HepG2 (cell line): ENCODE data around the gene ARHGAP30. TPM values are rescaled to one million over a fixed set of nuclear protein-coding genes. Genes with fewer than 3 reads are reported as not detected.
A peak's percentile ranks its signal among the peaks of the same experiment; 100 is the strongest.

ENCODE experiments used
- CEBPG ChIP-seq: IDR thresholded peaks from 2 replicates; pipeline ENCODE4 v1.6.1; 2016
- E2F5 ChIP-seq: sonication (generic); formaldehyde crosslinking; conservative IDR thresholded peaks from 2 replicates; pipeline ENCODE4 v1.4.0; 2020; ENCODE audit warnings: missing genetic modification reagents
- EHMT2 ChIP-seq: fragments of 200-600 bp; sonication (generic); IDR thresholded peaks from 2 replicates; pipeline ENCODE4 v1.7.0; 2017; ENCODE audit warnings: antibody characterized with exemption, low read depth, low read length, borderline replicate concordance
- GMEB1 ChIP-seq: sonication (generic); formaldehyde crosslinking; IDR thresholded peaks from 2 replicates; pipeline ENCODE4 v1.5.1; 2020; ENCODE audit warnings: missing genetic modification reagents, mild to moderate bottlenecking, borderline replicate concordance
- MEIS1 ChIP-seq: sonication (generic); formaldehyde crosslinking; IDR thresholded peaks from 2 replicates; pipeline ENCODE4 v1.9.0; 2021; ENCODE audit warnings: mild to moderate bottlenecking, missing genetic modification reagents, moderate library complexity, borderline replicate concordance
- MIER2 ChIP-seq: IDR thresholded peaks from 2 replicates; pipeline ENCODE4 v1.6.1; 2016; ENCODE audit warnings: missing biosample characterization, missing genetic modification reagents
- NR2F6 ChIP-seq, 2 experiments: IDR thresholded peaks; 2 replicates each; pipeline ENCODE4 v1.6.1; 2016; ENCODE audit warnings: antibody characterized with exemption in 1 of 2, mild to moderate bottlenecking in 1 of 2
- ZNF121 ChIP-seq: sonication (generic); formaldehyde crosslinking; IDR thresholded peaks from 2 replicates; pipeline ENCODE4 v1.5.0; 2020; ENCODE audit warnings: mild to moderate bottlenecking, missing genetic modification reagents
- ZNF142 ChIP-seq: sonication (generic); formaldehyde crosslinking; IDR thresholded peaks from 2 replicates; pipeline ENCODE4 v1.4.0; 2020; ENCODE audit warnings: missing genetic modification reagents
- ZNF326 ChIP-seq: sonication (generic); formaldehyde crosslinking; IDR thresholded peaks from 2 replicates; pipeline ENCODE4 v1.4.0; 2020; ENCODE audit warnings: missing genetic modification reagents, borderline replicate concordance
- ZNF335 ChIP-seq: sonication (generic); formaldehyde crosslinking; IDR thresholded peaks from 2 replicates; pipeline ENCODE4 v1.4.0; 2020; ENCODE audit warnings: missing genetic modification reagents
- ZNF556 ChIP-seq: sonication (generic); formaldehyde crosslinking; IDR thresholded peaks from 2 replicates; pipeline ENCODE4 v1.4.0; 2020; ENCODE audit warnings: mild to moderate bottlenecking, missing genetic modification reagents, borderline replicate concordance
- ZNF678 ChIP-seq: sonication (generic); formaldehyde crosslinking; IDR thresholded peaks from 2 replicates; pipeline ENCODE4 v1.4.0; 2020; ENCODE audit warnings: mild to moderate bottlenecking, missing genetic modification reagents
- ZNF687 ChIP-seq: sonication (generic); formaldehyde crosslinking; IDR thresholded peaks from 2 replicates; pipeline ENCODE4 v1.5.1; 2020; ENCODE audit warnings: mild to moderate bottlenecking, missing genetic modification reagents, moderate library complexity
- ZNF746 ChIP-seq: sonication (generic); formaldehyde crosslinking; IDR thresholded peaks from 2 replicates; pipeline ENCODE4 v1.8.0; 2022; ENCODE audit warnings: mild to moderate bottlenecking, missing genetic modification reagents
- polyA plus RNA-seq, 8 experiments: library from polyadenylated mRNA; depleted of rRNA in 3 of 8; stranded (reverse) in 7 of 8; unstranded in 1 of 8; fragments of >200 nt; fragmentation: Illumina TruSeq in 4 of 8; extraction: Trizol in 4 of 8; gene quantifications; 2 replicates each; pipeline versions ENCODE4 v1.2.1 to v1.2.3, GENCODE V29; 2011 to 2016; ENCODE audit warnings: low read depth in 4 of 8, missing spikeins in 1 of 8, mixed read lengths in 1 of 8; ENCODE audit not compliant: insufficient read depth in 1 of 8
- total RNA-seq, 5 experiments: library from RNA; depleted of rRNA; stranded (reverse); fragments of >200 nt; fragmentation: Illumina TruSeq; extraction: Trizol; gene quantifications; 2 replicates each; pipeline ENCODE4 v1.2.3, GENCODE V29; 2016; ENCODE audit warnings: low read depth in 1 of 5

The ARHGAP30 gene
- total and polyA plus RNA-seq, 2 of the 13 experiments (the other 11 are each of a cell fraction or from before 2014, with no cell fraction given), result 0.13 to 0.20 TPM

GRCh38 chr1:161045736-161046604 lies 23.7 kb downstream of the ARHGAP30 start, which contains the start of gene USF1 (continued):
- TF ChIP-seq GMEB1 (CRISPR knock-in tag) (peak; percentile 61; the same call in 1 of the 2 replicates), ZNF678 (CRISPR knock-in tag) (no peak), MIER2 (CRISPR knock-in tag) (no peak), EHMT2 (peak; percentile 99), E2F5 (CRISPR knock-in tag) (no peak), ZNF142 (CRISPR knock-in tag) (peak; percentile 40; the same call in 1 of the 2 replicates), ZNF326 (CRISPR knock-in tag) (no peak), ZNF746 (peak; percentile 68; the same call in 1 of the 2 replicates), ZNF556 (peak; percentile 19; the same call in 1 of the 2 replicates), NR2F6 (IDR thresholded peaks at IDR 0.05) (no peak), NR2F6 (CRISPR knock-in tag; IDR thresholded peaks at IDR 0.05) (peak; percentile 28; the same call in 1 of the 2 replicates), CEBPG (CRISPR knock-in tag) (0 out of 2 replicates have a peak, but pooled peaks have one; percentile 2), ZNF335 (CRISPR knock-in tag) (0 out of 2 replicates have a peak, but pooled peaks have one; percentile 21), MEIS1 (CRISPR knock-in tag) (0 out of 2 replicates have a peak, but pooled peaks have one; percentile 71), ZNF121 (CRISPR knock-in tag) (peak; percentile 4; the same call in 1 of the 2 replicates), ZNF687 (CRISPR knock-in tag) (peak; percentile 60; the same call in 1 of the 2 replicates)
